Gastrocnemius medialis (tissue), 4 donors: ENCODE results near the gene TLE5. TPM values are rescaled to one million over a fixed set of nuclear protein-coding genes. Genes with fewer than 3 reads are reported as not detected.

Source experiments
- ATAC-seq, 2 donors: fragments of 150-250 bp; one replicate each; pipeline ENCODE4 v1.9.1; 2016
- DNase-seq, 2 donors: peaks; one replicate each; pipeline ENCODE4 v3.0.0-alpha.2; 2019
- H3K27ac ChIP-seq, 4 donors: fragments of 200-600 bp; sonication (generic); 1 replicate in 1 of 4; 2 replicates in 3 of 4; pipeline ENCODE4 v1.5.1; 2016 to 2018; ENCODE audit warnings: mild to moderate bottlenecking in 2 of 4, moderate library complexity in 1 of 4
- H3K27me3 ChIP-seq, 3 donors: fragments of 200-600 bp; sonication (generic) in 2 of 3; 1 replicate in 1 of 3; 2 replicates in 2 of 3; pipeline versions ENCODE4 v1.5.1 to v1.6.0; 2016 to 2019; ENCODE audit warnings: mild to moderate bottlenecking in 1 of 3, moderate library complexity in 1 of 3
- H3K36me3 ChIP-seq, 2 donors: fragments of 200-600 bp; sonication (generic) in 1 of 2; one replicate each; pipeline ENCODE4 v1.5.1; 2017 to 2018
- H3K4me1 ChIP-seq, 2 donors: fragments of 200-600 bp; sonication (generic) in 1 of 2; one replicate each; pipeline ENCODE4 v1.5.1; 2016 to 2017; ENCODE audit warnings: mild to moderate bottlenecking in 2 of 2
- H3K4me3 ChIP-seq, 4 donors: fragments of 200-600 bp; sonication (generic) in 3 of 4; 1 replicate in 1 of 4; 2 replicates in 3 of 4; pipeline ENCODE4 v1.5.1; 2016 to 2019; ENCODE audit warnings: mild to moderate bottlenecking in 2 of 4
- H3K9me3 ChIP-seq, 3 donors: fragments of 200-600 bp; sonication (generic) in 2 of 3; 1 replicate in 1 of 3; 2 replicates in 2 of 3; pipeline ENCODE4 v1.5.1; 2016 to 2019
- CTCF ChIP-seq, 5 experiments: fragments of 450-650 bp in 3 of 5; fragments of 200-600 bp in 2 of 5; sonication (generic) in 2 of 5; IDR thresholded peaks in 4 of 5; conservative IDR thresholded peaks in 1 of 5; 1 replicate in 4 of 5; 2 replicates in 1 of 5; pipeline ENCODE4 v1.5.1; 2016 to 2019; ENCODE audit warnings: antibody characterized with exemption in 5 of 5, mild to moderate bottlenecking in 3 of 5, moderate library complexity in 3 of 5
- POLR2A ChIP-seq, 2 donors: fragments of 450-650 bp; IDR thresholded peaks; one replicate each; pipeline ENCODE4 v1.6.1; 2017; ENCODE audit warnings: antibody characterized with exemption in 2 of 2, mild to moderate bottlenecking in 2 of 2, moderate library complexity in 2 of 2
- in situ Hi-C, 4 donors: fragments of 200-750 bp; cut with MboI; loops; one replicate each; pipeline versions ENCODE4 v1.15.0 to v1.8.0; 2017; ENCODE audit warnings: low sequenced_read_pairs in 4 of 4
- intact Hi-C: fragments of 100-400 bp; cut with DNase I; formaldehyde crosslinking; loops from one replicate; pipeline ENCODE4 v1.15.1; 2023; ENCODE audit warnings: low total_unique reads
- total RNA-seq, 4 donors: library from RNA; depleted of rRNA; stranded (reverse); fragments of >200 nt; gene quantifications; one replicate each; pipeline versions ENCODE4 v1.1.0 to v1.2.3, GENCODE V29; 2016

TLE5 gene
- total RNA-seq, 4 donors from 2014 or later: 437 to 686 (median 474) TPM

GRCh38 chr19:3019211-3019854, 43.0 kb downstream of the TLE5 start:
- DNase-seq (no peak), ATAC-seq (no peak)
- no peak for TF ChIP-seq CTCF (IDR thresholded peaks at IDR 0.05 in 4 of 5, conservative IDR thresholded peaks at IDR 0.05 in 1 of 5)
- no peak for TF ChIP-seq POLR2A (IDR thresholded peaks at IDR 0.05)
- no peaks in the 10 kb centered on the region for H3K27me3 ChIP-seq
- in situ Hi-C loops: no loop called here
- H3K4me1 ChIP-seq: no peaks in the 10 kb centered on the region
- no peak overlapping the region for H3K4me3 ChIP-seq
- no peaks in the 10 kb centered on the region for H3K9me3 ChIP-seq
- intact Hi-C loops: no loop called here
- no peak overlapping the region for H3K27ac ChIP-seq
- peaks cover 0 to 3% of the 10 kb centered on the region in 2 donors for H3K36me3 ChIP-seq

- DNase-seq (no peak), ATAC-seq (no peak)
- intact Hi-C loops: no loop called here
- H3K27ac ChIP-seq: no peak overlapping the region
- no peaks in the 10 kb centered on the region for H3K9me3 ChIP-seq
- no peaks in the 10 kb centered on the region for H3K4me1 ChIP-seq
- no peak for TF ChIP-seq POLR2A (IDR thresholded peaks at IDR 0.05)
- TF ChIP-seq CTCF (IDR thresholded peaks at IDR 0.05 in 4 of 5, conservative IDR thresholded peaks at IDR 0.05 in 1 of 5): no peak
- H3K27me3 ChIP-seq: no peaks in the 10 kb centered on the region
- peaks cover 0 to 13% of the 10 kb centered on the region in 2 donors for H3K36me3 ChIP-seq
- in situ Hi-C loops: no loop called here
- no peak overlapping the region for H3K4me3 ChIP-seq
Measured at GRCh38 chr19:3017923-3018322, 44.4 kb downstream of the TLE5 start.

GRCh38 chr19:3015126-3016057, 46.9 kb downstream of the TLE5 start:
- no peak for ATAC-seq
- Histone ChIP-seq H3K27ac (no peak overlapping the region), H3K4me1 (no peaks in the 10 kb centered on the region), H3K9me3 (no peaks in the 10 kb centered on the region), H3K27me3 (no peaks in the 10 kb centered on the region), H3K36me3 (peaks cover 0 to 25% of the 10 kb centered on the region in 2 donors), H3K4me3 (no peak overlapping the region)
- DNase-seq: no peak
- no peak for TF ChIP-seq CTCF (IDR thresholded peaks at IDR 0.05 in 4 of 5, conservative IDR thresholded peaks at IDR 0.05 in 1 of 5)
- no peak for TF ChIP-seq POLR2A (IDR thresholded peaks at IDR 0.05)
- intact Hi-C loops (no loop called here), in situ Hi-C loops (no loop called here)

GRCh38 chr19:3014135-3014534, 48.2 kb downstream of the TLE5 start:
- no peaks in the 10 kb centered on the region for H3K4me1 ChIP-seq
- no peak for DNase-seq
- H3K36me3 ChIP-seq: peaks cover 0 to 25% of the 10 kb centered on the region in 2 donors
- H3K27ac ChIP-seq: no peak overlapping the region
- in situ Hi-C loops (no loop called here), intact Hi-C loops (no loop called here)
- TF ChIP-seq CTCF (IDR thresholded peaks at IDR 0.05 in 4 of 5, conservative IDR thresholded peaks at IDR 0.05 in 1 of 5) (no peak), POLR2A (IDR thresholded peaks at IDR 0.05) (no peak)
- no peak for ATAC-seq
- H3K4me3 ChIP-seq: no peak overlapping the region
- H3K9me3 ChIP-seq: no peaks in the 10 kb centered on the region
- H3K27me3 ChIP-seq: no peaks in the 10 kb centered on the region
